ENCODE measurements around the gene PSMA6. TPM values are rescaled to one million over a fixed set of nuclear protein-coding genes. Genes with fewer than 3 reads are reported as not detected.
"Not testable (repeated sequence)": the region's sequence is repeated elsewhere in the genome, so short reads cannot be mapped to it uniquely, and the experiment has no call there.

The PSMA6 gene
- total RNA-seq, 1 experiment from 2014 or later, result 405 TPM

- no peak for DNase-seq (ENCODE audit: low spot score)
Observed at GRCh38 chr14:35355981-35356841, 64.0 kb downstream of the PSMA6 start.

DNA sequence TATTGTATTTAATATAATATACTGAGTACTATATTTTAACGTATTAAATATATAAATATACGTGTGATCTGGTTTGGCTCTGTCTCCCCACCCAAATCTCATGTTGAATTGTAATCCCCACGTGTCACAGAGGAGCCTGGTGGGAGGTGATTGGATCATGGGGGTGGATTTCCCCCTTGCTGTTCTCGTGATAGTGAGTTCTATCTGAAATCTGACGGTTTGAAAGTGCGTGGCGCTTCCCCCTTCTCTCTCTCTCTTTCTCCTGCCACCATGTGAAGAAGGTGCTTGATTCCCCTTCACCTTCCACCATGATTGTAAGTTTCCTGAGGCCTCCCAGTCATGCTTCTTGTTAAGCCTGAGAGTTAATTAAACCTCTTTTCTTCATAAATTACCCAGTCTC is 67.5 kb downstream of the PSMA6 start:
- DNase-seq (ENCODE audit: low spot score); in situ Hi-C loops (cut with HindIII; ENCODE audit: low sequenced_read_pairs): not testable (repeated sequence)

More at GRCh38 chr14:35355981-35356841, 64.0 kb downstream of the PSMA6 start:
- in situ Hi-C loops (cut with HindIII; ENCODE audit: low sequenced_read_pairs), result no loop called here

- in situ Hi-C loops (cut with HindIII; ENCODE audit: low sequenced_read_pairs), result no loop called here
- no peak for DNase-seq (ENCODE audit: low spot score)
Observed at GRCh38 chr14:35361141-35361480, 68.9 kb downstream of the PSMA6 start.

- DNase-seq (ENCODE audit: low spot score), result no peak
Observed at GRCh38 chr14:35362450-35362849, 70.3 kb downstream of the PSMA6 start.

DNA sequence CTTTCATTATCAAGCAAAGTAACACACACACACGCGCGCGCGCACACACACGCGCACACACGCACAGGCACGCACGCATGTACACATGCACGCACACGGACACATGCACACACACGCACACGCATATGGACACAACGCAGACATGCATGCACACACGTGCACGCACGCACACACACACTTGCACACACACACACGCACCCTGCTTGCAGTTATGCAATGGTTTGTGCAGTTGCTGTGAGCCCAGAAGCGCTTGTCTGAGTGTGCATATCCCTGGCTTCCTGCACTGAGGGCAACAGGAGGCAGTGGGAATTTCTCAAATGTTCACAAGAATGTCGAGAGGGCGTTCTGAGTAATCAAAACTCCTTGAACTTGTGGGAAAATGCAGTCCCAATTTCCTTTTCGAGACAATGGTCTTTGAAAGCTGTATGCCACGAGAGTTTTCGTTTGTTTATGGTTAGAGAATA is 70.8 kb downstream of the PSMA6 start:
- in situ Hi-C loops (cut with HindIII; ENCODE audit: low sequenced_read_pairs), result no loop called here
- no peak for DNase-seq (ENCODE audit: low spot score)

More at GRCh38 chr14:35362450-35362849, 70.3 kb downstream of the PSMA6 start:
- in situ Hi-C loops (cut with HindIII; ENCODE audit: low sequenced_read_pairs), result no loop called here

GRCh38 chr14:35365130-35366055 is 73.2 kb downstream of the PSMA6 start:
- in situ Hi-C loops (cut with HindIII; ENCODE audit: low sequenced_read_pairs), result no loop called here
- DNase-seq (ENCODE audit: low spot score), result no peak

- in situ Hi-C loops (cut with HindIII; ENCODE audit: low sequenced_read_pairs), result no loop called here
- DNase-seq (ENCODE audit: low spot score), result no peak
Observed at GRCh38 chr14:35366056-35366451, 73.9 kb downstream of the PSMA6 start.

DNA sequence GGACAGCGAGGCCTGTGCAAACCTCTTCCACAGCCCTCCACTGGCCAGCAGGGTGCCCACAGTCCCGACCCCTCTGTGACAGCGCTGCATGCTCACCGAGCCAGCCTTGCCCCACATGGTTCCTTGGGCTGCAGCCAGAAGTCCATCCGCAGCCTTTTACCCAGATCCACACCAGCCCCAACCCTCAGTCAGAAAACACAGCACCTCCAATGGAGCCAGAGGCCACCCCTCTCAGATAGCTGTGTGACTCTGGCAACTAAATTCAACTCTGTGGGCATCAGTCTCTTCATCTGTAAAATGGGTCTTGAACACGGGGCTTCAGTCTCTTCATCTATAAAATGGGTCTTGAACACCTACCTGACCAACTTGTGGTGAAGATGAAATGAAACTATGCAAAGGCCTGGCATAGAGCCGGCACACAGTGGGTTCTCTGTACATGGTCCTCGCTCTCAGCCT is 74.4 kb downstream of the PSMA6 start:
- no peak for DNase-seq (ENCODE audit: low spot score)
- in situ Hi-C loops (cut with HindIII; ENCODE audit: low sequenced_read_pairs), result no loop called here

- no peak for DNase-seq (ENCODE audit: low spot score)
- in situ Hi-C loops (cut with HindIII; ENCODE audit: low sequenced_read_pairs), result no loop called here
Observed at GRCh38 chr14:35367056-35367372, 74.8 kb downstream of the PSMA6 start.

Other genes starting within 250 kb of the PSMA6 start
- 42.2 and 55.9 TPM in 2 replicates for gene FAM177A1, start 246.1 kb upstream of the PSMA6 start, total RNA-seq (2014; rRNA removed; shearing (Covaris generic))
- 24.2 and 36.6 TPM in 2 replicates for gene PPP2R3C, start 170.4 kb upstream of the PSMA6 start, total RNA-seq (2014; rRNA removed; shearing (Covaris generic))
- 56.7 and 71.5 TPM in 2 replicates for gene PRORP, start 169.8 kb upstream of the PSMA6 start, total RNA-seq (2014; rRNA removed; shearing (Covaris generic))
- gene NFKBIA, start 112.4 kb downstream of the PSMA6 start, total RNA-seq (2014; rRNA removed; shearing (Covaris generic)), result 98.1 and 101 TPM in 2 replicates
- gene INSM2, start 241.8 kb downstream of the PSMA6 start, total RNA-seq (2014; rRNA removed; shearing (Covaris generic)), result 0.17 TPM in 1 of 2 replicates, not detected in the other

Measured in G401 (cell line).